NCI-H146 (cell line): Measurements from ENCODE around the gene TRIL.

Source experiments
- DNase-seq: peaks from one replicate; lab custom pipeline; 2025; lab: John Stamatoyannopoulos, UW

TRIL gene

DNA sequence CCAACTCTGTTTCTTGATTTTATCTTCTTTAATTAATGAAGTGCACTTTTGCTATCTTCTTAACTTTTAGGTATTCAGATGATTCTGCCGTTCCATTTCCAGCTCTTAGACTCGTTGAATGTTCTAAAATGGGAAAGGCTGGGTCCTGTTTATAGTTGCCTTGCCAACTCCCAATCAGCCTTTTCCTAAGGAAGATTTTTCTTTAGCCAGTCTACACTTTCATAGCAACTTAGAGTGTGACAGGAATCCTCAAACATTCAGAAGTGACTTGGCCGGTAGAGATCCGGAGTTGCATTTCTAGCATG lies 23.0 kb upstream of the TRIL start:
- DNase-seq, result no peak

DNA sequence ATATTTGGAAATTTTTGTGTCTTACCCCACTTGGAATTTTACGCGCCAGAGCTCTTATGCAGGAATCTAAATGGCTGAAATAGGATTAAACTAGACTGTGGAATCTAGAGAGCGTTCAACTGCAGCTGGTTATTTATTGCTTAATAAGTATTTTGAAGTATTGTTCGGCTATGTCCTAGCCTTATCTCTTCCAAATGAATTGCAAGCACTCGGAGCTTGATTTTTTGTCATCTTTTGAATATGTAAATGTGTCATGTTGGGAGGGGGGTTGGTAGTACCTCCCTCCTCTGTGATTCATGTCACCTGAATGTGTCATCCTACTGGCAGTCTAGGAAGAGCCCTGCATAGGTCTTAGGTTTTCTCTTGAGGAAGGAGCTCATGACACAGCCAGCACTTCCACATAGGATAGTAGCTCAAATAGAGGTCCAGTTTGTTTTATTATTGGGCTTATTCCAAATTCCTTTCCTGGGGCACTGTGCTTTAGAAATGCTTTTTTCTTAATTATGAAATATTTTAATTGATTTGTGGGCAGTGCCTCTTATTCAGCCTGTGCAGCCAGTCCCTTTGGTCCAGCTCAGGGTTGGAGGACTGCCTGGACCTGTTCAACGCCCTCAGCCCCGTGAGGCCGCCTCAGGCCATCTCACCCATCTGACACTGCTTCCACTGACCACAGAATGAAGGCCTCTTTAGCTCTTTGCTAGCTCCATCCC lies 22.5 kb upstream of the TRIL start:
- no peak for DNase-seq

DNA sequence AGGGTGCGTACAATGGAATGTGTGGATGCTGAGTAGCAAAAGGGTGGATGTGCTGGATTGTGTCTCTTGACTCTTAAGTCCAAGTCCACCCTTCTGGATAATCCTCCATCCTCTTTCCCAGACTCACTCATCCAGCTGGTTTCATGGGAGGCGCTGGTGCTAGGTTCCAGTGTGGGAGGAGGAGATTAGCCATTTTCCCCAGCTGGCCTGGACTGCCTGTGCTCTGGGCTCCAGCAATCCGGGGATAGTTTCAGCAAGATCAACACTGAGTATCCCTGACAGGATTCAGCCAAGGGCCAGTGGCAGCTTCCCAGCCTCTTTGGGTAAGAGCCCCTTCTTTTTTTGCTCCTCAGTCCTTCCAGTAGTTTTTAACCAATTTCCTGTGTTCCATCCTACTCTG lies 21.6 kb upstream of the TRIL start:
- DNase-seq, result no peak

DNA sequence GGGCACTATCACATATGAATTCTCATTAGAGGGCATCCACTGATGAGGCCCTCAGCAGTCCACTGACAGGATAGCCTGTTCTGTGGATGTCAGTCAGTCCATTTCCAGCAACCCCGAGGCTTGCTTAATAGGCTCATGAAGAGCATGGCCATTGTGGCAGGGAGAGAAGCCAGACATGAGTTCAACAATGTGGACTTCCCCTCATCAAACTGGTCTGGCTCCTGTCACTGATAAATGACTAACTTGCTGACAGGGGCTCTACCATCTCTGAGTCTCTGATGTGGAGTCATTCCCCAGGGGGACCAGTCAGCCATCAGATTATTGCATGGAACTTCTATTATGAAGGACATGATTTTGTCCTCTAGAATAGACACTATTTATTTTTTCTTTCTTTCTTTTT lies 19.8 kb upstream of the TRIL start:
- DNase-seq, result no peak

DNA sequence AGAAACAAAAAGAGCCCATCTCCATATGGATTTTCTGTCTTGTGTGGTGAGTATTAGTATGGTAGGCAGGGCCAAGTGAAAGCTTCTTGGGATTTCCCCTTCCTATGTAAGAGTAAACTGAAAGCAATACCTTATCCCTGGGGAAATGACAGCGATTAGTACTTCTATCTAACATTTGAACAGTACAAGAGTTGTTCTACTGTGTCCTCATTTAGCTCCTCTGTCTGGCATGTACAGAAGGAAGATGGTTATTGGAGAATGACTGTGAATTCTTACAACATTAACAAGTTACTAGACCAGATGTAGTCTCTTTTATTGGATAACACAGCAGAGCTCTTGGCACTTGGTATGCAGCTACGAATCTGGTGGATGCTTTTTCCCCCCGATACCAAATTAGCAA lies 17.9 kb upstream of the TRIL start:
- no peak for DNase-seq

DNA sequence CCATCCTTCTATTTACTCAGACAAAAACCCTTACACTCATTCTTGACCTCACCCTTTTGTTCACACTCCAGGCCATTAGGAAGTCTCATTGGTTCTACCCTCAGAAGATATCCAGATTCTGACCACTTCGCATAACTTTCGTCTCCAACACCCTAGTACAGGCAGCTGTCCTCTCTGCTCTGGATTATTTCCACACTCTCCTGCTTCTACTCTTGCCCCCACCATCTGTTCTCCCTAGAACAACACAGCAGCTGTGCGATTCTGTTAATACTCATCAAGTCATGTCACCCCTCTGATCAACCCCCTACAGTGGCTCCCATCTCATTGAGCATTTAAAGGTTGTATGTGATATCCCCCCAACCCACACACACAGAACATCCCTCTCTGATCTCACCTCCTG lies 15.5 kb upstream of the TRIL start:
- no peak for DNase-seq

DNA sequence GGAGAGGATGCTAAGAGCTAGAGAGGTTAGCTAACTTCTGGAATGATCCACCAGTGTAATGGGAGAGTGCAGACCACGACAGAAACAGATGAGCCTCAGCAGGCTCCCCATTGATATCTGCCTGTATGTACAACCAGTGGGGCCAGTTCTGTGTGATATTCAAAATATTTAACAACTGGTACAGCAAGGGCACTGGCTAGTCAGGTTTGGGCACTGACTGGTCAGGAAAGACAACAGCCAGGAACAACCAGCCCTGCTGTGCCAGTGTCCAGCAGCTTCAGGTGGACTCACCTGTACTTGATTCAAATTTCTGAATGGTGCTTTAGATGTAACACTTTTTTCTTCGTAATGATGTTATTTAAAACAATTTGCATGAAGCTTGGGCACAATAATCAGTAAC lies 5.9 kb upstream of the TRIL start:
- no peak for DNase-seq

DNA sequence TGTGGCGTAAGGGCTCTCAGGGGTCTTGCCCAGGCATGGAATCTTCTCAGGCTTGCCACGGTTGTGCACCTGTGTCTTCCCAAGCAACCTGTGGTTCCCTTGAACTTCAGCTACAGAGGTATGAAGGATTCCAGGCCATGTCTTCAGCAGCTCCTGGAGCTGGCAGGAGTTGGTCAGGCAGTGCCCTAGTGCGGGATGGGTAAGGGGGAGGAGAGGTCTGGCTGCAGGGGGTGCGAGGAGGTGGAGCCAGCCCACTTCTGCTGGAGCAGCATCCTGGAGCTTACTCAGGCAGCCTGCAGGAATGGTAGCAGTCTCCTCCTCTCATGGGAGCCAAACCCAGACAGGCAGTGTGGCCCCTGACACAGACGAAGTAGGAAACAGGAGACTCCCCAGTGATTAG lies 3.8 kb upstream of the TRIL start:
- DNase-seq, result no peak

DNA sequence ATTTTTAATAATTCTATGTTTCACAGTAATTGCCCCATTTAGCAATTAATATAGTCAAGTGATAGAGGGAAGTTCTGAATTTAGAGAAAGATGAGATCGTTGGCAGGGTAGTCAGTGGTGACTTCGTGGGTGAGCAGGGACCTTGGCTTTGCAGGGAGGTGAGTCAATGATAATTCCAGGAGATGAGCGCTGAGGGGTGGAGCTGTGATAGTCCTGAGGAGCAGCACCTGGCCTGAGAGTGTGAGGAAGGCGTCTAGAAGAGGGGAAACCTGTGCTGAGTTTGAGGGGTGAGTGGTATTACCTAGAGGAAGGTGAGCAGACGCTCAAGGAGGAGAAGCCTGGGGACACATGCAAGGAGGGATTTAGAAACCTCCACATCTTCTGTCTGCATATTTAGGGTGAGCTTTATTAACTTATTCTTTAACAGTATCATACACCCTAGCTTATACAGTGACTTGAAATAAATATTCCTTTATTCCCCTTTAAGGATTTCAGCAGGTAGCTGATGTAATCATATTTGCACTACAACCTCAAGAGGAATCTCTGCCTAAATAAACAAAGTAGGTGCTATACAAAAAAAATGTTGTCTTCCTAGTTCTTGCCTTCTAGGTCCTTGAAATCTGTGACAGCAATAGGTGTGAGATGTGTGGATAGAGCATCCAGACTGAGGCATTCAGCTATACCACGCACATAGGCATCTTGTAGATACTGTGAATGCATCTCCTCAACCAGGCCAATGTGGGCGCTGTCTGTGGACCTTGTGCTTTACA lies 2.1 kb upstream of the TRIL start:
- DNase-seq, result no peak

DNA sequence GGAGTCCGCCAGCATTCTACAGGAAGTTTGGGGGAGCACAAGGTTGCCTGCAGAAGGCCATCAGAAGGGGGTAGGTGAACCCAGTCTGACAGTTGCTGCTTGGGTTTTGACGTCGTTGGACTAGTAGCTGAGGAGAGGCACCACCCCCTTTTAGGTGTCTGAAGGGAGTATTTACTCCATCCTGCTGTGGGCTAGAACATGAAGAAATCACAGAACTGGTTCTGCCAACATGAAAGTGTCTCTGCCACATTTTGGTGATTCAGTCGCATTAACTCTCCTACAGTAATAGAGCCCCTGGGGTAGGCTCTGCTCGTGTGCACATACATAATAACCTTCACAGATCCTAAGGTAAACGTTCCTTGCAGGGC lies 834 bp upstream of the TRIL start:
- no peak for DNase-seq

DNA sequence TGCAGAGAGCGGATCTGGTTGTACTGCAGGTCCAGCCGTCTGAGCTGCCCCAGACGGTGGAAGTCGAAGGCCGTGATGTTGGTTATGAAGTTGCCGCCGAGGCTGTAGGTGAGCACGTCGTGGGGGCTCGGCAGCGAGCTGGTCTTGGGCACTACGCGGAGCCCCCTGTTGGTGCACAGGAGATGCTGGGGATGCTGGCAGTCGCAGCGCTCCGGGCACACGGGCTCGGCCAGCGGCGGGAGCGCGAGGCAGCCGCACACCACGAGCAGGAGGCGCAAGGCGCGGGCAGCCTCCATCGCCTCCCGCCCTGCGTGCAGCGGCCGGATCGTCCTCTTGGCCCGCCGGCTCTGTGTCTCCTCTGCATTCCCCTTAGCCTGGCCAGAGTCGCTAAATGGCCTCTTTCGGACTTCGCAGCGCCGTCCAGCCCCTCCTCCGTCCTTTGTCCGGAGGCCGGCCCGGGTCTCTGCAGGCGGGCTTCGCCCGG lies 337 bp downstream of the TRIL start:
- DNase-seq, result peak; percentile 62

DNA sequence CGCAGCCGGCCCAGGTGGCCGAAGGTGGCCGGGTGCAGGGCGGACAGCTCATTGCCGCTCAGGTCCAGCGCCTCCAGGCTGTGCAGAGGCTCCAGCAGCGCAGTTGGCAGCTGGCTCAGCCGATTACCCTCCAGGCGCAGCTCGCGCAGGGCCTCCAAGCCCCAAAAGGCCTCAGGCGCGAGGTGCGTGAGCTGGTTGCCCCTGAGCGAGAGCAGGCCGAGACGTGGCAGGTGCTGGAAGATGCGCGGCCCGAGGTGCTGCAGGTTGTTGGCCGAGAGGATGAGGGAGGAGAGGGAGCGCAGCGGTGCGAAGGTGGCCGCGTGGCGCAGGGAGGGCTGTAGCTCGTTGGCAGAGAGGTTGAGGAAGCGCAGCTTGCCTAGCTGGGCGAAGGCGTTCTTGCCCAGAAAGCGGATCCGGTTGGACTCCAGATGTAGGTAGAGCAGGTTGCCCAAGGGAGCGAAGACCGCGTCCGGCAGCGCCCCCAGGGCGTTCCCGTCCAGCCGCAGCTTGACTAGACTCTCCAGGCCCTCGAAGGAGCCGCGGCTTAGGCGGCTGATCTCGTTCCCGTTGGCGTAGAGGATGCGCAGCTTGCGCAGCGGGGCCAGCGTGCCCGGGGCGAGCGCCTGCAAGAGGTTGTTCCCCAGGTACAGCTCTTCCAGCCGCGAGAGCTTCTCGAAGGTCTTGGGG lies 923 bp downstream of the TRIL start:
- DNase-seq, result peak; percentile 88

DNA sequence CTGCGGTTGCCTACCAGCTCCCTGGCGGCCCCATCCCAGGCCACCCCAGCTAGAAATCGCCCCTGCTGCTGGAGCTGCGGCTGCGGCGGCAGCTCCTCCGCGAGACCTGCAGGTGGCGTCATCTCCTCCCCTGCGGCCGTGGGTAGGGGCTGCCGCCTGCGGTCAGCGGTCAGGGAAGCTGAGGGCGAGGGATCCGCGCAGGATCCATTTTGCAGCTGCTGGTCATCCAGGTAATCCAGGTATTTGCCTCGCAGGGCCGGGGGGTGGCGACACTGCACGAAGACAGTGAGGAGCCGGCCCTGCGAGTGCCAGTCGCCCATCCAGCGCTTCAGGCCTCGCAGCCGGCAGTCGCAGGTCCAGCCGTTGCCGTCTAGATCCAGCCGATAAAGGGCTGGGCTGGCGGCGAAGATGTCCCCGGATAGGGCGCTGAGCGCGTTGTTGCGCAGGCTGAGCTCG lies 1.5 kb downstream of the TRIL start:
- DNase-seq, result peak; percentile 88

DNA sequence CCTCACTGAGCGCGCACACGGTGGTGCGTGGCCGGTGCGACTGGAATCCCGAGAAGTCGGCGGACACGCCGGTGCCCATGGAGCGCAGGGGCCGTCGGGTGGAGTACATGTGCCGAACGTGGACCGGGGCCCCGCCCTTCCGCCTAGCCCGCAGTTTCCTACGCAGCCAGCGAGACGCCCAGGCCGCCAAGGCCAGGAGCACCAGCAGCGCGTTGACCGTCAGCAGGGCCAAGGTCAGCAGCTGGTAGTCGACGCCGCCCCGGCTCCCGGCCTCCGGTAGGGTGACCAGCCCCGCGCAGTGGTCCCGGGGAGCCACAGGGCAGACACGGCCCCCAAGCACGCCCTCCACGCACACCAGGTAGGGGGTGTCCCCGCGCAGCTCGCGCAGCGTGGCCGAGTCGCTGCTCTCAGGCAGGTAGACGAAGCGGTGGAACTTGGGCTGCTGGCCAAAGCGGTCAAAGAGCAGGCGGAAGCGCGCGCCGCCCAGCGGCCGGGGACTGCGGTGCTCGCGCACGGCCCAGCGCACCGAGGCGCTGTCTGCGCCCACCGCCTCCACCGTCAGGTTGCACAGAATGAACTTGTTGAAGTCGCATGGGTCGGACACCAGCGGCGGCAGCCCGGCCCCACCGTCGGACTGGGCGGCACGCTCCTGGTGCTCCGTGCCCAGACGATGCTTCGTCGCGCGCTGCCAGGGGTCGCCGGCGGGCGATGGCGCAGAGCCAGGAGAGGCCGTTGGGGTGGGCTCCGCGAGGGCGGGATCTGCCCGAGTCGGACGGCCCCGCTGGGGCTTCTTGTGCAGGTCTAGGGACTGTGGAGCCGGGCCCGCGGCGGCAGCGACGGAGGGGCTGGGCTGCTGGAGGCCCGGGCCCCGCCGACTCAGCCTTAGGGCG lies 2.2 kb downstream of the TRIL start:
- peak; percentile 76 for DNase-seq

DNA sequence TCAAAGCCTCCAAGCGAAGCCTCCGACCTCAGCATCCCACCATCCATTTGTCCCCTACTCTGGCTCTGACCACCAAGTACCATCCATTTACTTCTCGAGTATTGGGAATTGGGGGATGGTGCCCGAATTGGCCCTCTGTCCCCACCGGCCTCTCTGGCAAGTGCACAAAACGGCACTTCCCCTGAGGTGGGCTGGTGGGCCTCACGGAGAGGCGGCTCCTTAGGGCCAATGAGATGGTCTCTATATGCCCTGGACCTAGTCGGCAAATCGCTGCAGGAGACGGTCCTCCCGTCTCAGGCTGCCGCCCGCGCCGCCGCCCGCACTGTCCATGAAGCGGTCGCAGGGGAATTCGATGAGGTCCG lies 2.8 kb downstream of the TRIL start:
- DNase-seq, result no peak

DNA sequence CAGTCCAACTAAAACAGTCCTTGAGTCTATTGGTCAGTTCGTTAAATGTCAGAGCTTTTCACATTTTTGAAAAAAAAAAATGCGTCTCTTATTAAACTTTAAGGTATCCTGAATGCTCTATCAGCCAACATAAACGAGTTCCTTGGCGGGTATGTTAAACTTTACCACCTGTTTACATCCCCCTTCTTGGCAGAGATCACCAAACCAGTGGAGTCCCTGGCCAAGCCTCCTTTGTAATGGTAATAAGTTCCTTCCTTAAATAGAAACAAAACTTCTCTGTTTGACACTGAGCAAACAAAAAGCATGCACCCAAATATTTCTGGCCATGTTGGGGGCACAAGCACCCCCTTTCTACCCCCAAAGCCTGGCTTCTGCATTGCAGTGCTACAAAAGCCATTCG lies 3.2 kb downstream of the TRIL start:
- DNase-seq, result no peak

DNA sequence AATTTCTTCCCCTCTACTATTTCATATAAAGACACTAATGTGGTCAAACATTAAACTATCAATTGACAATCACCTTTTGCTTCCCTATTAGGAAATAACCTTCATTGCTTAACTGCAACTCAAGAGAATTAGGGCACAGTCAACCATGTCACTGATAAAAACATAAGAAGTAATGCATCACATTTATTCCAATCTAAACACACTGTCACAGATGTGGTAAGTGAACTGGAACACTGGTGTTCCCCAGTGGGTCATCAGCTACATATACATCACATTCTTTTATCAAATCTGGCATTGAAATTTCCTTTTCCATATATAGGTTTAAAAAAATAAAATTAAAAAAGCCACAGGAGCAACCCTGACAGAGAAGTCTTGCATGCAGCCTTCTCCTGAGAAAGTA lies 3.7 kb downstream of the TRIL start:
- no peak for DNase-seq

DNA sequence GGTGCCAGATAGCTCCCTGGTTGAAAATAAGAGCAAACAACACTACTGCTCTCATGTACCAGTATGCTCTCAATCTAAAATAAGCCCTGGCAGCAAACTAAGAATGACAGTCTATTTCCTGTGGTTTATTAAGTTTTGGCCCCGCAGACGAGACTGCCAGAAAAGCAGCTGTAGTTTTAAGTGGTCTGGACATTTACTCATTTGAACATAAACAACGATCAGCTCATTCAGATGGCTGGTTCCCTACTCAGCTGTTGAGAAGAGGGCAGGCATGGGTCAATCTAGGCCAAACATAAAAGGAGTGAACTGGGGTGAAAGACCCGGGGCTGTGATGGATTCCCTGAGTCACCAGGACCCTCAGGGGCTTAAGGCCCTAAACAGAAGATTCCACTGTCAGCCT lies 4.5 kb downstream of the TRIL start:
- no peak for DNase-seq

DNA sequence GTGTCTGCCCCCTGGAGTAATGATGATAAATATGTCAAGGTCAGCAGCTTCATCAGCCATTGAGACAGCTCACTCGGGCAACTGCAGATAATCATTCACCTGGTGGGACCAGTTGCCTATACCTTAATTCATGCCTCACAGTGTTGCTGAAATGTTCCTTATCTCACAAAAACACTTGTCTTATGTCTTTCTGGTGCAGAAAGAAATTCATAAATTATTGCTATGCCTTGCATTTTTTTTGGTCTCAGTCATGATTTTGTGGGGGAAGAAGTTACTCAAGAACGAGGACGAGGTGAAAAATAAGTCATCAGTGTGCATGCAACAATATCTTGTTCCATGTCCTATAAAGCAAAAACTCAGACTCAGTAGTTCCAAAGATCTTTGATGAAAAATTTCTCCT lies 16.0 kb downstream of the TRIL start:
- DNase-seq, result no peak

DNA sequence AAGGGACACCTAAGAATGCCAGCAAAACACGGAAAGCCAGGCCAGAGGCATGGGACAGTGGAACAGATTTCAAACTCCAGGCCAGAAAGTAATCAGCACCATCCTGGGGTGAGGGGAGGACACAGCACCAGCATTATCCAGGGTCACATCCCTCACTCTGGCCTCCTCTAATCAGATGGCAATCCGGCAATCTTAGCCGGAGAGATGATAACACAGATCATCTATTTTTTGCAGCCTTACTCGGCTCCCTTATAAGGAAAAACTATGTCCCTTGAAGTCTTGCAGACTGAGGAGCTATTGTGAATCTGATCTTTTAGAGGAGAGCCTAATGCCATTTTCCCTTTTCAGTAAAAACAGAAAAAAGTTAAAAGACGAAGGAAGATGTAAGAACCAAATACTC lies 16.5 kb downstream of the TRIL start:
- no peak for DNase-seq

DNA sequence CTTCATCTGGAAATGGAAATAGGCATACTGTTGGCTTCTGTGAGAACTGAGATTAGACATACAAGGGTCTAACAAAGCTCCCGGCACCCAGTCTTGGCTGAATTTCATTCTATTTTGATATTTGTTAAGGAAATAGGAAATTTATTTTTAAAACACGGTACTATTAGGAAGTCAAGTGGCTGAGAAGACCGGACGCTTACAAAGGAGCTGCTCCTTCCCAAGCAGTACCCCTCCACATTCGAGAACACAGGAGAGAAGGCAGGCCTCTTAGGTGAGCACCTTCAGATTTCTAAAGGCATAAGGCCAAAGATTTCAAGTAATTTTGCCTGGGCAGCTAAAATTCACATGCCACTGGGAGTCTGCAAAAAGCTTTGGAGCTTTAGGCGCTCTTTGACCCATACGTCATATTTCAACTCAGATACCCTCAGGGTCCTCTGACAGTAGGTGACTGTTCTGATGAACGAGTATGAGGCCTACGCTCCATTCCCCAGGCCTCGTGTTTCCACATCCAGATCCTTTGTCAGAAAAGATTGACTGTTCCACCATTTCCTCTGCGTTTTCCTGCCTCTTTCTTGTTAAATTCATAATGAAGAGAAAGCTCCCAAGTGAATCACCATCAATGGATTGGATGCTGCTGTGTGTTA lies 17.3 kb downstream of the TRIL start:
- no peak for DNase-seq
